ENCODE results near the gene FNDC3B.
"Not testable (repeated sequence)": the region's sequence is repeated elsewhere in the genome, so short reads cannot be mapped to it uniquely, and the experiment has no call there.

FNDC3B gene

GRCh38 chr3:172246107-172246844 lies 206.9 kb downstream of the FNDC3B start:
- no peak for DNase-seq

- DNase-seq = no peak
Measured at GRCh38 chr3:172247525-172248274, 208.3 kb downstream of the FNDC3B start.

- no peak for DNase-seq
Measured at GRCh38 chr3:172249039-172249438, 209.7 kb downstream of the FNDC3B start.

- DNase-seq = no peak
Measured at GRCh38 chr3:172251211-172251610, 211.8 kb downstream of the FNDC3B start.

GRCh38 chr3:172253200-172253599 lies 213.8 kb downstream of the FNDC3B start:
- DNase-seq = no peak

- DNase-seq = no peak
Measured at GRCh38 chr3:172254542-172254941, 215.2 kb downstream of the FNDC3B start.

GRCh38 chr3:172255321-172255720 lies 215.9 kb downstream of the FNDC3B start:
- DNase-seq = not testable (repeated sequence)

- DNase-seq = no peak
Measured at GRCh38 chr3:172256101-172256734, 216.8 kb downstream of the FNDC3B start.

GRCh38 chr3:172257648-172258400 lies 218.4 kb downstream of the FNDC3B start:
- no peak for DNase-seq

GRCh38 chr3:172258624-172259023 lies 219.2 kb downstream of the FNDC3B start:
- no peak for DNase-seq

- no peak for DNase-seq
Measured at GRCh38 chr3:172259111-172259541, 219.7 kb downstream of the FNDC3B start.

- no peak for DNase-seq
Measured at GRCh38 chr3:172259726-172260248, 220.4 kb downstream of the FNDC3B start.

GRCh38 chr3:172260381-172260780 lies 221.0 kb downstream of the FNDC3B start:
- DNase-seq = no peak

- no peak for DNase-seq
Measured at GRCh38 chr3:172261054-172261453, 221.7 kb downstream of the FNDC3B start.

GRCh38 chr3:172262991-172263608 lies 223.7 kb downstream of the FNDC3B start:
- no peak for DNase-seq

GRCh38 chr3:172263781-172264486 lies 224.6 kb downstream of the FNDC3B start:
- DNase-seq = no peak

- DNase-seq = no peak
Measured at GRCh38 chr3:172266103-172266502, 226.7 kb downstream of the FNDC3B start.

- no peak for DNase-seq
Measured at GRCh38 chr3:172268425-172268824, 229.0 kb downstream of the FNDC3B start.

GRCh38 chr3:172268868-172269267 lies 229.5 kb downstream of the FNDC3B start:
- no peak for DNase-seq

- DNase-seq = no peak
Measured at GRCh38 chr3:172270557-172271166, 231.3 kb downstream of the FNDC3B start.

- DNase-seq = no peak
Measured at GRCh38 chr3:172271386-172271976, 232.1 kb downstream of the FNDC3B start.

Data from stimulated activated CD4-positive, alpha-beta T cell treated with anti-CD3 and anti-CD28 coated beads, Interleukin-4, amount 100 ng/mL, for 4 hours (primary cell).